Midbrain (tissue), 1 donor: Measurements from ENCODE around the gene SCN9A.
A peak's percentile ranks its signal among the peaks of the same experiment; 100 is the strongest.

Experiments
- DNase-seq: peaks from one replicate; lab custom pipeline; 2025; lab: John Stamatoyannopoulos, UW

Gene SCN9A

GRCh38 chr2:166173263-166173662, 202.5 kb downstream of the SCN9A start:
- no peak for DNase-seq

- no peak for DNase-seq
Measured at GRCh38 chr2:166171216-166171615, 204.5 kb downstream of the SCN9A start.

GRCh38 chr2:166170356-166170755, 205.4 kb downstream of the SCN9A start:
- no peak for DNase-seq

- no peak for DNase-seq
Measured at GRCh38 chr2:166167449-166167848, 208.3 kb downstream of the SCN9A start.

- no peak for DNase-seq
Measured at GRCh38 chr2:166163775-166164174, 212.0 kb downstream of the SCN9A start.

- no peak for DNase-seq
Measured at GRCh38 chr2:166158546-166158945, 217.2 kb downstream of the SCN9A start.

GRCh38 chr2:166157578-166157977, 218.2 kb downstream of the SCN9A start:
- DNase-seq: no peak

- DNase-seq: no peak
Measured at GRCh38 chr2:166156985-166157490, 218.7 kb downstream of the SCN9A start.

- no peak for DNase-seq
Measured at GRCh38 chr2:166155589-166155988, 220.2 kb downstream of the SCN9A start.

- no peak for DNase-seq
Measured at GRCh38 chr2:166154685-166155338, 220.9 kb downstream of the SCN9A start.

- DNase-seq: no peak
Measured at GRCh38 chr2:166152064-166152463, 223.7 kb downstream of the SCN9A start.

GRCh38 chr2:166148500-166149400, 227.0 kb downstream of the SCN9A start:
- DNase-seq: peak; percentile 37

- DNase-seq: no peak
Measured at GRCh38 chr2:166147883-166148282, 227.9 kb downstream of the SCN9A start.
